ENCODE results near the gene ABHD17B.

Gene ABHD17B

GRCh38 chr9:71887362-71887761 is 23.6 kb downstream of the ABHD17B start:
- ChIA-PET POLR2A (no interaction called here), CTCF (no interaction called here)
- DNase-seq (ENCODE audit: extremely low spot score), result no peak
- TF ChIP-seq L3MBTL2 (conservative IDR thresholded peaks at IDR 0.05), result no peak
- TF ChIP-seq BHLHE40 (IDR thresholded peaks at IDR 0.05; ENCODE audit: borderline replicate concordance), result no peak

GRCh38 chr9:71886541-71886940 is 24.5 kb downstream of the ABHD17B start:
- DNase-seq (ENCODE audit: extremely low spot score), result no peak
- ChIA-PET POLR2A (no interaction called here), CTCF (interaction anchor here (0.9 kb wide), 1 partner anchor 10 kb away, joined by 3 read pairs; no protein-coding TSS in a partner anchor)
- no peak for TF ChIP-seq NFRKB (IDR thresholded peaks at IDR 0.05)
- no peak for TF ChIP-seq ARNT (IDR thresholded peaks at IDR 0.05)
- TF ChIP-seq TARDBP (IDR thresholded peaks at IDR 0.05), result no peak
- TF ChIP-seq FOXA1 (IDR thresholded peaks at IDR 0.05), result no peak
- no peak for TF ChIP-seq L3MBTL2 (conservative IDR thresholded peaks at IDR 0.05)
- no peak for TF ChIP-seq SP1 (IDR thresholded peaks at IDR 0.05)
- TF ChIP-seq LEF1 (IDR thresholded peaks at IDR 0.05; ENCODE audit: borderline replicate concordance), result no peak

GRCh38 chr9:71886015-71886414 is 25.0 kb downstream of the ABHD17B start:
- POLR2A ChIA-PET, result no interaction called here
- TF ChIP-seq ARNT (IDR thresholded peaks at IDR 0.05) (no peak), SP1 (IDR thresholded peaks at IDR 0.05) (no peak), SUZ12 (IDR thresholded peaks at IDR 0.05) (no peak), BHLHE40 (IDR thresholded peaks at IDR 0.05; ENCODE audit: borderline replicate concordance) (no peak)
- CTCF ChIA-PET, result interaction anchor here (0.9 kb wide), 1 partner anchor 11 kb away, joined by 3 read pairs; no protein-coding TSS in a partner anchor
- DNase-seq (ENCODE audit: extremely low spot score), result no peak

GRCh38 chr9:71885467-71885866 is 25.5 kb downstream of the ABHD17B start:
- ChIA-PET POLR2A (no interaction called here), CTCF (no interaction called here)
- no peak for DNase-seq (ENCODE audit: extremely low spot score)

DNA sequence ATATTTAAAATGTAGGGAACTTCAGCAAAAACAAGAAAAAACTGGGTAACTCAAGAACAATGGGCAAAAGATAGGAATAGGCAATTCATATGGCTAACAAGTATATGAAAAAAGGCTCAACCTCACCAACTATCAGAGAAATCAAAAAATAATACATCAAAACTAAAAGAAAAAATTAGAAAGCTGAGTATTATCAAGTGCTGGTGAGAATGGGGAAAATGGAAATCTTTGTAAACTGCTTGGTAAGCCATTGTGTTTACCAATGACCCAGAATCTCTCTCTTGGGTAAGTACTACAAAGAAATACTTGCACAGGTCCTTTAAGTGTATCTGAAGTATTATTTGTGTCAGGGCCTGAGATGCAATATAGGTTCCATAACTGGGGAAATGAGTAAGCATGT is 27.0 kb downstream of the ABHD17B start:
- no peak for DNase-seq (ENCODE audit: extremely low spot score)
- TF ChIP-seq BHLHE40 (IDR thresholded peaks at IDR 0.05; ENCODE audit: borderline replicate concordance) (no peak), ARNT (IDR thresholded peaks at IDR 0.05) (no peak), NFRKB (IDR thresholded peaks at IDR 0.05) (no peak), HDGF (IDR thresholded peaks at IDR 0.05; ENCODE audit: borderline replicate concordance) (no peak), ZNF384 (IDR thresholded peaks at IDR 0.05) (no peak), FOXA1 (IDR thresholded peaks at IDR 0.05) (no peak), LEF1 (IDR thresholded peaks at IDR 0.05; ENCODE audit: borderline replicate concordance) (no peak), ELF4 (IDR thresholded peaks at IDR 0.05) (no peak), TARDBP (IDR thresholded peaks at IDR 0.05) (no peak), SUZ12 (IDR thresholded peaks at IDR 0.05) (no peak), FOXM1 (IDR thresholded peaks at IDR 0.05; ENCODE audit: borderline replicate concordance) (no peak), FOXK2 (IDR thresholded peaks at IDR 0.05) (no peak), CTBP1 (IDR thresholded peaks at IDR 0.05; ENCODE audit: borderline replicate concordance) (no peak), SP1 (IDR thresholded peaks at IDR 0.05) (no peak), L3MBTL2 (conservative IDR thresholded peaks at IDR 0.05) (no peak)
- TF ChIP-seq, protein P1, sequence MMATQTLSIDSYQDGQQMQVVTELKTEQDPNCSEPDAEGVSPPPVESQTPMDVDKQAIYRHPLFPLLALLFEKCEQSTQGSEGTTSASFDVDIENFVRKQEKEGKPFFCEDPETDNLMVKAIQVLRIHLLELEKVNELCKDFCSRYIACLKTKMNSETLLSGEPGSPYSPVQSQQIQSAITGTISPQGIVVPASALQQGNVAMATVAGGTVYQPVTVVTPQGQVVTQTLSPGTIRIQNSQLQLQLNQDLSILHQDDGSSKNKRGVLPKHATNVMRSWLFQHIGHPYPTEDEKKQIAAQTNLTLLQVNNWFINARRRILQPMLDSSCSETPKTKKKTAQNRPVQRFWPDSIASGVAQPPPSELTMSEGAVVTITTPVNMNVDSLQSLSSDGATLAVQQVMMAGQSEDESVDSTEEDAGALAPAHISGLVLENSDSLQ (IDR thresholded peaks at IDR 0.05), result no peak
- CTCF ChIA-PET, result no interaction called here
- POLR2A ChIA-PET, result no interaction called here

More at GRCh38 chr9:71885467-71885866, 25.5 kb downstream of the ABHD17B start:
- TF ChIP-seq CTBP1 (IDR thresholded peaks at IDR 0.05; ENCODE audit: borderline replicate concordance) (no peak), SUZ12 (IDR thresholded peaks at IDR 0.05) (no peak), NFRKB (IDR thresholded peaks at IDR 0.05) (no peak), ZNF384 (IDR thresholded peaks at IDR 0.05) (no peak), TARDBP (IDR thresholded peaks at IDR 0.05) (no peak), FOXM1 (IDR thresholded peaks at IDR 0.05; ENCODE audit: borderline replicate concordance) (no peak), LEF1 (IDR thresholded peaks at IDR 0.05; ENCODE audit: borderline replicate concordance) (no peak), ELF4 (IDR thresholded peaks at IDR 0.05) (no peak), HDGF (IDR thresholded peaks at IDR 0.05; ENCODE audit: borderline replicate concordance) (no peak), L3MBTL2 (conservative IDR thresholded peaks at IDR 0.05) (no peak), FOXA1 (IDR thresholded peaks at IDR 0.05) (no peak), BHLHE40 (IDR thresholded peaks at IDR 0.05; ENCODE audit: borderline replicate concordance) (no peak)
- TF ChIP-seq, protein P1 (IDR thresholded peaks at IDR 0.05), result no peak

DNA sequence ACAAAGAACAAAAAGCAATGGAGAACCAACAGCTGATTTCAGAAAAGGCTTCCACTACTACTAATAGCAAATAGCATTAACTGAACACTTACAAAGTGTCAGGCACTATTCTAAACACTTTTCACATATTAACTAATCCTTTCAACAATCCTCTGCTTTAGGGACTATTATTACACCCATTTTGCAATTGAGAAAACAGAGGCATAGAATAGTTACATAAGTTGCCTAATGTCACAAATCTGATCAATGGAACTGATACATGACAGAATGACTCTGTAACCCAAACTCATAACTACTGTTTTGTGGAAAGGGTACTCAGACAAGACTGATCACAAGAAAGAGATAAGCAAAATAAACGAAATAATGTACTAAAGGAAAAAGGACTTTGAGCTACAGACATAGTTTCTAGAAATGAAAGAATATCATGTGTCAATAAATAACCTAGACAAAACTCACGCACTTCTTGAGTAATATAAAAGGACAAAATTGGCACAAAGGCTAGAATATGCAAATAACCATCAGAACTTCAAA is 31.3 kb downstream of the ABHD17B start:
- no peak for TF ChIP-seq HDGF (IDR thresholded peaks at IDR 0.05; ENCODE audit: borderline replicate concordance)
- no peak for TF ChIP-seq LEF1 (IDR thresholded peaks at IDR 0.05; ENCODE audit: borderline replicate concordance)
- TF ChIP-seq SUZ12 (IDR thresholded peaks at IDR 0.05), result no peak
- TF ChIP-seq FOXA1 (IDR thresholded peaks at IDR 0.05), result no peak
- no peak for TF ChIP-seq CTBP1 (IDR thresholded peaks at IDR 0.05; ENCODE audit: borderline replicate concordance)
- no peak for TF ChIP-seq TARDBP (IDR thresholded peaks at IDR 0.05)
- POLR2A ChIA-PET, result no interaction called here
- DNase-seq (ENCODE audit: extremely low spot score), result no peak
- CTCF ChIA-PET, result interaction anchor here (0.6 kb wide), 1 partner anchor 83 kb away, joined by 3 read pairs; no protein-coding TSS in a partner anchor

DNA sequence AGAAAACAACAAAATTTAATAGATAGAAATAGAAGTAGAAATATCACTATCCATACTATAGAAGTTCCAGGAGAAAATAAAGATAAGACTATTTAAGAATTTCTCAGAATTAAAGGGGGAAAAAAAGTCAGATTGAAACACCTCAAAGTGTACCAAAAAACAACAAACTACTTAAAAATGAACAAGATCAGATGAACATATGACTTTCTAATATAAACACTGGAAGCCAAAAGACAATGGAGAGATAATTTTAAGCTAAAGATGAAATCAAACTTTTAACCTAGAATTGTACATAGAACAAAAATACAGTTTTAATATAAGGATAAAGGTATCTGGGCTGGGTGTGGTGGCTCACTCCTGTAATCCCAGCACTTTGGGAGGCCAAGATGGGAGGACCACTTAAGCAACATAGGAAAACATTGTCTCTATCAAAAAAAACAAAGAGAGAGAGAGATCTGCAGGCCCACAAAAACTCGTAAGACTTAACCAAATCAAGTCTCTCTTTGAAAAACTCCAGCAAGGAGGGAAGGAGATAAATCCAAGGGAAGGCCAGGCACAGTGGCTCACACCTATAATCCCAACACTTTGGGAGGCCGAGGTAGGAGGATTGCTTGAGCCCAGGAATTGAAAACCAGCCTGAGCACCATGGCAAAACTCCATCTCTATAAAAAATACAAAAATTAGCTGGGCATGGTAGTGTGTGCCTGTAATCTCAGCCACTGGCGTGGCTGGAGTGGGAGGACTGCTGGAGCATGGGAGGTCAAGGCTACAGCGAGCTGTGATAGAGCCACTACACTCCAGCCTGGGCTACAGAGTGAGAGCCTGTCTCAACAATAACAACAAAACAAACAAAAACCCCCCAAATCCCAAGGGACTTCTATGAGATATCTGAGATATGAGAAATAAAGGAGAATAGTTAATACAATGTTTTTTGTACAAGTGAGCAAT is 32.4 kb downstream of the ABHD17B start:
- CTCF ChIA-PET, result no interaction called here
- POLR2A ChIA-PET, result no interaction called here
- TF ChIP-seq NFRKB (IDR thresholded peaks at IDR 0.05) (no peak), TARDBP (IDR thresholded peaks at IDR 0.05) (no peak), SUZ12 (IDR thresholded peaks at IDR 0.05) (no peak), LEF1 (IDR thresholded peaks at IDR 0.05; ENCODE audit: borderline replicate concordance) (no peak), BHLHE40 (IDR thresholded peaks at IDR 0.05; ENCODE audit: borderline replicate concordance) (no peak), CTBP1 (IDR thresholded peaks at IDR 0.05; ENCODE audit: borderline replicate concordance) (no peak), HDGF (IDR thresholded peaks at IDR 0.05; ENCODE audit: borderline replicate concordance) (no peak), ARNT (IDR thresholded peaks at IDR 0.05) (no peak), FOXA1 (IDR thresholded peaks at IDR 0.05) (no peak), FOXM1 (IDR thresholded peaks at IDR 0.05; ENCODE audit: borderline replicate concordance) (no peak), L3MBTL2 (conservative IDR thresholded peaks at IDR 0.05) (no peak), FOXK2 (IDR thresholded peaks at IDR 0.05) (no peak), SP1 (IDR thresholded peaks at IDR 0.05) (no peak), ELF4 (IDR thresholded peaks at IDR 0.05) (no peak), ZNF384 (IDR thresholded peaks at IDR 0.05) (no peak)
- TF ChIP-seq, protein P1 (IDR thresholded peaks at IDR 0.05), result no peak
- DNase-seq (ENCODE audit: extremely low spot score), result no peak

Measured in HEK293T (cell line).